Prostate gland (tissue), 2 donors: Measurements from ENCODE around the gene KAZALD1. TPM values are rescaled to one million over a fixed set of nuclear protein-coding genes. Genes with fewer than 3 reads are reported as not detected.

Experiments used
- DNase-seq: peaks from one replicate; pipeline ENCODE4 v3.0.0-alpha.2; 2019; ENCODE audit warnings: low spot score
- H3K27ac ChIP-seq, 2 donors: fragments of 200-600 bp; sonication (generic); 2 replicates each; pipeline ENCODE4 v1.5.1; 2017 to 2019
- H3K27me3 ChIP-seq: fragments of 200-600 bp; sonication (generic); replicated peaks from 2 replicates; pipeline ENCODE4 v1.5.1; 2019; ENCODE audit not compliant: insufficient read depth
- H3K36me3 ChIP-seq, 2 donors: fragments of 200-600 bp; sonication (generic); 1 replicate in 1 of 2; 2 replicates in 1 of 2; pipeline versions ENCODE4 v1.5.1 to v1.8.1; 2017 to 2019
- H3K4me1 ChIP-seq: fragments of 200-600 bp; sonication (generic); replicated peaks from 2 replicates; pipeline ENCODE4 v1.5.1; 2019
- H3K4me3 ChIP-seq, 2 donors: fragments of 200-600 bp; sonication (generic); 2 replicates each; pipeline ENCODE4 v1.5.1; 2017 to 2019
- H3K9me3 ChIP-seq: fragments of 200-600 bp; sonication (generic); 2 replicates; pipeline ENCODE4 v1.5.1; 2017
- CTCF ChIP-seq, 4 experiments: fragments of 200-600 bp in 2 of 4; fragments of 450-650 bp in 2 of 4; sonication (generic) in 2 of 4; IDR thresholded peaks; 1 replicate in 3 of 4; 2 replicates in 1 of 4; pipeline ENCODE4 v1.5.1; 2016 to 2019; ENCODE audit warnings: antibody characterized with exemption in 4 of 4, mild to moderate bottlenecking in 2 of 4, moderate library complexity in 2 of 4
- POLR2A ChIP-seq: fragments of 450-650 bp; IDR thresholded peaks from one replicate; pipeline ENCODE4 v1.6.1; 2016; ENCODE audit warnings: antibody characterized with exemption, mild to moderate bottlenecking
- POLR2AphosphoS5 ChIP-seq: sonication (generic); formaldehyde crosslinking; IDR thresholded peaks from one replicate; pipeline ENCODE4 v1.6.1; 2017; ENCODE audit warnings: antibody characterized with exemption
- WGBS: methylation state at CpG from one replicate; pipeline ENCODE4 v1.1.5; 2018; 5-methylcytosine and 5-hydroxymethylcytosine counted together
- intact Hi-C: fragments of 100-400 bp; cut with DNase I; formaldehyde crosslinking; loops from one replicate; pipeline ENCODE4 v1.14.2; 2022
- total RNA-seq, 2 donors: library from RNA; depleted of rRNA; stranded (reverse); fragments of >200 nt; gene quantifications; one replicate each; pipeline ENCODE4 v1.1.0, GENCODE V29; 2016

KAZALD1 gene
- total RNA-seq, 2 donors from 2014 or later, result 9.8 to 24.4 TPM

- H3K27ac ChIP-seq, result no peak overlapping the region
- H3K36me3 ChIP-seq, result no peaks in the 10 kb centered on the region
- WGBS, result 13% methylated on average over 6 of the region's 7 CpGs
- no peaks in the 10 kb centered on the region for H3K4me1 ChIP-seq
- peak; percentile 64 for DNase-seq
- H3K9me3 ChIP-seq, result no peaks in the 10 kb centered on the region
- intact Hi-C loops, result loop anchor here (1.0 kb wide), 1 partner anchor 47 kb away; no protein-coding TSS in a partner anchor
- H3K27me3 ChIP-seq, result no peaks in the 10 kb centered on the region
- no peak for TF ChIP-seq POLR2A
- TF ChIP-seq POLR2AphosphoS5, result peak; percentile 16
- TF ChIP-seq CTCF (IDR thresholded peaks at IDR 0.05), result peak; percentile 57 to 82 (median 69)
- H3K4me3 ChIP-seq, result no peak overlapping the region
Observed at GRCh38 chr10:101095550-101096213, 33.9 kb downstream of the KAZALD1 start.

GRCh38 chr10:101096378-101096777 lies 34.6 kb downstream of the KAZALD1 start:
- Histone ChIP-seq H3K4me3 (no peak overlapping the region), H3K9me3 (no peaks in the 10 kb centered on the region), H3K27me3 (no peaks in the 10 kb centered on the region), H3K27ac (no peak overlapping the region), H3K36me3 (no peaks in the 10 kb centered on the region), H3K4me1 (no peaks in the 10 kb centered on the region)
- TF ChIP-seq POLR2A (no peak), CTCF (IDR thresholded peaks at IDR 0.05) (no peak), POLR2AphosphoS5 (no peak)
- intact Hi-C loops, result loop anchor here (1.0 kb wide), 1 partner anchor 46 kb away; no protein-coding TSS in a partner anchor
- 90% methylated on average over 4 of the region's 4 CpGs for WGBS
- no peak for DNase-seq

GRCh38 chr10:101097881-101098280 lies 36.1 kb downstream of the KAZALD1 start:
- no peak for TF ChIP-seq CTCF (IDR thresholded peaks at IDR 0.05)
- TF ChIP-seq POLR2AphosphoS5, result no peak
- no peak for TF ChIP-seq POLR2A
- WGBS, result 50% methylated on average over 4 of the region's 4 CpGs
- Histone ChIP-seq H3K4me1 (no peaks in the 10 kb centered on the region), H3K27me3 (no peaks in the 10 kb centered on the region), H3K36me3 (no peaks in the 10 kb centered on the region), H3K27ac (no peak overlapping the region), H3K4me3 (no peak overlapping the region), H3K9me3 (no peaks in the 10 kb centered on the region)
- intact Hi-C loops, result no loop called here
- no peak for DNase-seq

GRCh38 chr10:101099901-101100300 lies 38.1 kb downstream of the KAZALD1 start:
- DNase-seq, result no peak
- H3K4me3 ChIP-seq, result no peak overlapping the region
- H3K4me1 ChIP-seq, result no peaks in the 10 kb centered on the region
- no peaks in the 10 kb centered on the region for H3K27me3 ChIP-seq
- intact Hi-C loops, result no loop called here
- no peak overlapping the region for H3K27ac ChIP-seq
- H3K9me3 ChIP-seq, result no peaks in the 10 kb centered on the region
- TF ChIP-seq POLR2AphosphoS5 (no peak), CTCF (IDR thresholded peaks at IDR 0.05) (no peak), POLR2A (no peak)
- H3K36me3 ChIP-seq, result no peaks in the 10 kb centered on the region
- 52% methylated on average over 6 of the region's 6 CpGs for WGBS

GRCh38 chr10:101101372-101101881 lies 39.6 kb downstream of the KAZALD1 start:
- Histone ChIP-seq H3K4me3 (no peak overlapping the region), H3K36me3 (no peaks in the 10 kb centered on the region), H3K9me3 (no peaks in the 10 kb centered on the region), H3K27me3 (no peaks in the 10 kb centered on the region), H3K4me1 (no peaks in the 10 kb centered on the region), H3K27ac (no peak overlapping the region)
- TF ChIP-seq POLR2A (no peak), CTCF (IDR thresholded peaks at IDR 0.05) (no peak), POLR2AphosphoS5 (no peak)
- intact Hi-C loops, result no loop called here
- no peak for DNase-seq
- 78% methylated on average over 4 of the region's 4 CpGs for WGBS
